ENCODE results near the gene ERLEC1.
"Not testable (repeated sequence)": the region's sequence is repeated elsewhere in the genome, so short reads cannot be mapped to it uniquely, and the experiment has no call there.

The ERLEC1 gene

GRCh38 chr2:53840580-53840979 is 53.7 kb downstream of the ERLEC1 start:
- no peak for DNase-seq

- DNase-seq, result not testable (repeated sequence)
Observed at GRCh38 chr2:53841651-53842050, 54.8 kb downstream of the ERLEC1 start.

GRCh38 chr2:53842891-53843290 is 56.0 kb downstream of the ERLEC1 start:
- no peak for DNase-seq

GRCh38 chr2:53843595-53843994 is 56.8 kb downstream of the ERLEC1 start:
- DNase-seq, result no peak

GRCh38 chr2:53848062-53848461 is 61.2 kb downstream of the ERLEC1 start:
- DNase-seq, result no peak

- DNase-seq, result not testable (repeated sequence)
Observed at GRCh38 chr2:53851052-53851757, 64.4 kb downstream of the ERLEC1 start.

- DNase-seq, result no peak
Observed at GRCh38 chr2:53852532-53852931, 65.7 kb downstream of the ERLEC1 start.

GRCh38 chr2:53854678-53855077 is 67.8 kb downstream of the ERLEC1 start:
- DNase-seq, result no peak

- no peak for DNase-seq
Observed at GRCh38 chr2:53856272-53856671, 69.4 kb downstream of the ERLEC1 start.

- no peak for DNase-seq
Observed at GRCh38 chr2:53859206-53860181, 72.7 kb downstream of the ERLEC1 start, which contains the start of gene GPR75. GPR75 (minus strand) TSS chr2:53859967; CDS start chr2:53854756, 5,211 bp downstream.

- DNase-seq, result no peak
Observed at GRCh38 chr2:53861824-53862223, 75.0 kb downstream of the ERLEC1 start.

GRCh38 chr2:53863538-53864227 is 76.8 kb downstream of the ERLEC1 start:
- no peak for DNase-seq

- no peak for DNase-seq
Observed at GRCh38 chr2:53865264-53865663, 78.4 kb downstream of the ERLEC1 start.

GRCh38 chr2:53865962-53866361 is 79.1 kb downstream of the ERLEC1 start:
- DNase-seq, result no peak

GRCh38 chr2:53867169-53867568 is 80.3 kb downstream of the ERLEC1 start:
- no peak for DNase-seq

- no peak for DNase-seq
Observed at GRCh38 chr2:53867773-53868172, 80.9 kb downstream of the ERLEC1 start.
